Colonic mucosa (tissue), 4 donors: ENCODE data around the gene LDAF1. TPM values are rescaled to one million over a fixed set of nuclear protein-coding genes. Genes with fewer than 3 reads are reported as not detected.

ENCODE experiments used
- DNase-seq: peaks from one replicate; pipeline ENCODE4 v3.0.0-alpha.2; 2020
- H3K27ac ChIP-seq: fragments of 200-600 bp; one replicate; pipeline ENCODE4 v1.8.0; 2021
- H3K27me3 ChIP-seq: fragments of 200-600 bp; one replicate; pipeline ENCODE4 v1.8.0; 2021
- H3K36me3 ChIP-seq: fragments of 200-600 bp; one replicate; pipeline ENCODE4 v1.8.0; 2021
- H3K4me1 ChIP-seq: fragments of 200-600 bp; one replicate; pipeline ENCODE4 v1.8.0; 2021; ENCODE audit warnings: mild to moderate bottlenecking
- H3K4me3 ChIP-seq: fragments of 200-600 bp; one replicate; pipeline ENCODE4 v1.8.0; 2021
- H3K9ac ChIP-seq, 2 donors: one replicate each; pipeline ENCODE4 v1.7.0; 2013; ENCODE audit warnings: control low read depth in 2 of 2, low read depth in 2 of 2, low read length in 2 of 2
- H3K9me3 ChIP-seq: fragments of 200-600 bp; one replicate; pipeline ENCODE4 v1.8.0; 2021
- CTCF ChIP-seq: fragments of 200-600 bp; IDR thresholded peaks from one replicate; pipeline ENCODE4 v1.8.0; 2022; ENCODE audit warnings: antibody characterized with exemption, mild to moderate bottlenecking
- intact Hi-C: fragments of 100-400 bp; cut with DNase I; formaldehyde crosslinking; loops from one replicate; pipeline ENCODE4 v1.14.1; 2022
- total RNA-seq, 2 donors: library from RNA; stranded (reverse); fragmentation: NEBNext Ultra II Directional in 1 of 2; extraction: Animal tissue kit (Norgen Biotek cat#: 25700) in 1 of 2; gene quantifications; one replicate each; pipeline ENCODE4 v1.2.1, GENCODE V29; 2021
- donor health status: healthy.
- donor health status: DM: no; HTN: no; CAD: no.
- donor health status: DM: no; HTN: no; CAD: no.

The LDAF1 gene
- total RNA-seq, 2 donors from 2014 or later: 25.6 to 58.2 TPM

- H3K4me1 ChIP-seq: no peaks in the 10 kb centered on the region
- no peak for TF ChIP-seq CTCF
- no peak for DNase-seq
- H3K36me3 ChIP-seq: no peaks in the 10 kb centered on the region
- no peak within 1 kb of the TSS for H3K4me3 ChIP-seq
- no peaks in the 10 kb centered on the region for H3K9me3 ChIP-seq
- H3K27me3 ChIP-seq: no peaks in the 10 kb centered on the region
- no peak within 1 kb of the TSS for H3K9ac ChIP-seq
- intact Hi-C loops: no loop called here
- no peak within 1 kb of the TSS for H3K27ac ChIP-seq
Observed at GRCh38 chr16:21211486-21211885, 53.0 kb downstream of the LDAF1 start, which contains the start of gene ZP2. TSS of gene ZP2 (minus strand) at chr16:21211574. CDS start at chr16:21211547, 27 bp downstream.

DNA sequence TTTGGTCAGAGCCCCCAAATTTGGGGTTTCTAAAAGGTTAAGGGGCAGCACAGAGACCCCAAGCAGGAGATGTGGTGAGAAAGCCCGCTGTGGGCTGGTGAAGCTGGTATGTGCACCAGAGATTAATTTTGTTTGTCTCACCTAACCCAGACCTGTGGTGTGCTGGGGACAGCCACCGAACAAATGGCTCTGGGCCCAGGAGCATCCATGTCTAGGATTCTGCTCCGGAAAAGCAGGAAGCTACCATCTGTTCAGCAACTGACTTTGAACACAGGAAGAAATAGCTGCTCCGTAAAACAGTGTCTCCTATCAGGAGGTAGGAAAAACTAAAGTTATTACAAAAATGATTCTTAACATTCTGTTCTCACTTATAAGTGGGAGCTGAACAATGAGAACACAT is 55.6 kb downstream of the LDAF1 start:
- intact Hi-C loops: no loop called here
- Histone ChIP-seq H3K27me3 (no peaks in the 10 kb centered on the region), H3K9me3 (no peaks in the 10 kb centered on the region), H3K9ac (no peak overlapping the region), H3K36me3 (no peaks in the 10 kb centered on the region), H3K27ac (no peak overlapping the region), H3K4me1 (no peaks in the 10 kb centered on the region), H3K4me3 (no peak overlapping the region)
- DNase-seq: no peak
- no peak for TF ChIP-seq CTCF

DNA sequence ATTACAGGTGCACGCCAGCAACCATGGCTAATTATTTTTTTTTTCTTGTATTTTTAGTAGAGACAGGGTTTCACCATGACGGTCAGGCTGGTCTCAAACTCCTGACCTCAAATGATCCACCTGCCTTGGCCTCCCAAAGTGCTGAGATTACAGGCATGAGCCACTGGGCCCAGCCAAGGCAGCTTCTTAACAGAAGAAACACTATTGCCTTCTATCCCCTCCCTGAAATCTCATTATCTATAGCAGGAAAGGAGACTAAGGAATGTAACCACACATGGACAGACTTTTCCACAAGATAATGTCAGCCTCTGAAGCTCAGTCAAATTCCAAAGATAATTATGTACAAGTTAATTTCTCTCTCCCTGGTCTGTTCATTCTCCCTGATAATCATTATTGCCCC is 58.6 kb downstream of the LDAF1 start:
- no peaks in the 10 kb centered on the region for H3K36me3 ChIP-seq
- H3K27ac ChIP-seq: no peak overlapping the region
- intact Hi-C loops: no loop called here
- no peak for DNase-seq
- TF ChIP-seq CTCF: no peak
- no peaks in the 10 kb centered on the region for H3K9me3 ChIP-seq
- no peaks in the 10 kb centered on the region for H3K4me1 ChIP-seq
- no peak overlapping the region for H3K4me3 ChIP-seq
- no peak overlapping the region for H3K9ac ChIP-seq
- no peaks in the 10 kb centered on the region for H3K27me3 ChIP-seq

GRCh38 chr16:21218153-21218552 is 59.7 kb downstream of the LDAF1 start:
- no peak overlapping the region for H3K9ac ChIP-seq

DNA sequence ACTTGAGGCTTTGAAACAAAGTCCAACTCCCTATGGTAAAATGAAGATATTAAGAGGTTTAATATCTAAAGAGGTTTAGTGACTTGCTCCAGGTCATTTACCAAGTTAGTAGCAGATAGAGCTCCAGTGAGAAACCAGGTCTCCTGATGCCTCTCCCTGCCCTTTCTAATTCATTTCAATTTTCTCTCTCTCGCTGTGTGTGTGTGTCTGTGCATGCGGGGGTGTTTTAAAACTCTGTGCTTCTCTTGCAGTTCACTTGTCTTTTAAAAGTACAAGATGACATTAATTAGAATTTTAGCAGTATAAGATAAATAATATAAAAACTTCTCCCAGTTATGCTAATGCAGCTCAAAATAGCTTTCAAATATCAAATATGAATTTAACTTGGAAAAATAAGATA is 61.1 kb downstream of the LDAF1 start:
- Histone ChIP-seq H3K27ac (no peak overlapping the region), H3K36me3 (no peaks in the 10 kb centered on the region), H3K4me1 (no peaks in the 10 kb centered on the region), H3K9me3 (no peaks in the 10 kb centered on the region), H3K9ac (no peak overlapping the region), H3K27me3 (no peaks in the 10 kb centered on the region), H3K4me3 (no peak overlapping the region)
- no peak for DNase-seq
- TF ChIP-seq CTCF: no peak
- intact Hi-C loops: no loop called here

More at GRCh38 chr16:21218153-21218552, 59.7 kb downstream of the LDAF1 start:
- Histone ChIP-seq H3K4me3 (no peak overlapping the region), H3K27me3 (no peaks in the 10 kb centered on the region), H3K4me1 (no peaks in the 10 kb centered on the region), H3K27ac (no peak overlapping the region), H3K36me3 (no peaks in the 10 kb centered on the region), H3K9me3 (no peaks in the 10 kb centered on the region)
- intact Hi-C loops: no loop called here
- TF ChIP-seq CTCF: no peak
- DNase-seq: no peak
